Vagina (tissue), 2 donors: Measurements from ENCODE around the gene OS9.

ENCODE experiments used
- POLR2A ChIP-seq, 2 donors: fragments of 450-650 bp; IDR thresholded peaks; one replicate each; pipeline ENCODE4 v1.6.1; 2017; ENCODE audit warnings: antibody characterized with exemption in 2 of 2, mild to moderate bottlenecking in 2 of 2, moderate library complexity in 2 of 2
- POLR2AphosphoS5 ChIP-seq, 2 donors: sonication (generic); formaldehyde crosslinking; IDR thresholded peaks; one replicate each; pipeline ENCODE4 v1.9.0; 2017; ENCODE audit warnings: antibody characterized with exemption in 2 of 2, mild to moderate bottlenecking in 2 of 2, low read depth in 1 of 2; ENCODE audit not compliant: insufficient read depth in 1 of 2
- TF ChIP-seq, protein P1 (sequence below), 3 experiments: fragments of 450-650 bp in 2 of 3; fragments of 200-600 bp in 1 of 3; sonication (generic) in 1 of 3; IDR thresholded peaks; one replicate each; pipeline ENCODE4 v1.5.1; 2017 to 2019; ENCODE audit warnings: antibody characterized with exemption in 3 of 3, mild to moderate bottlenecking in 2 of 3, moderate library complexity in 2 of 3

DNA sequence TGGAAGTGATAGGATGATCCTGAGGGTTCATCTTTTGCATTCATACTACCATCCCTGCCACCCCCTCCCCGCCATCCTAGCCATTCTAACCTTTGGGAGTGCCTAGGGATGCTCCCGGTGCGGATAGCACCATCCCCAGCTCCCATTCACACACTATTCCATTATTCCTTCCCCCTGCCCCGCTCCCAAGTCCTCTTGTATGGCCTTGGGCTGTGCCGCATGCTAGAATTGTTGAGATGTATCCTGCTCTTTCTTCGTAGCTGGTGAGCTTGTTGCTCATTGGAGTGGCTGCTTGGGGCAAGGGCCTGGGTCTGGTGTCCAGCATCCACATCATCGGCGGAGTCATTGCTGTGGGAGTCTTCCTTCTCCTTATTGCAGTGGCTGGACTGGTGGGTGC lies 51.6 kb downstream of the OS9 start:
- TF ChIP-seq, protein P1, sequence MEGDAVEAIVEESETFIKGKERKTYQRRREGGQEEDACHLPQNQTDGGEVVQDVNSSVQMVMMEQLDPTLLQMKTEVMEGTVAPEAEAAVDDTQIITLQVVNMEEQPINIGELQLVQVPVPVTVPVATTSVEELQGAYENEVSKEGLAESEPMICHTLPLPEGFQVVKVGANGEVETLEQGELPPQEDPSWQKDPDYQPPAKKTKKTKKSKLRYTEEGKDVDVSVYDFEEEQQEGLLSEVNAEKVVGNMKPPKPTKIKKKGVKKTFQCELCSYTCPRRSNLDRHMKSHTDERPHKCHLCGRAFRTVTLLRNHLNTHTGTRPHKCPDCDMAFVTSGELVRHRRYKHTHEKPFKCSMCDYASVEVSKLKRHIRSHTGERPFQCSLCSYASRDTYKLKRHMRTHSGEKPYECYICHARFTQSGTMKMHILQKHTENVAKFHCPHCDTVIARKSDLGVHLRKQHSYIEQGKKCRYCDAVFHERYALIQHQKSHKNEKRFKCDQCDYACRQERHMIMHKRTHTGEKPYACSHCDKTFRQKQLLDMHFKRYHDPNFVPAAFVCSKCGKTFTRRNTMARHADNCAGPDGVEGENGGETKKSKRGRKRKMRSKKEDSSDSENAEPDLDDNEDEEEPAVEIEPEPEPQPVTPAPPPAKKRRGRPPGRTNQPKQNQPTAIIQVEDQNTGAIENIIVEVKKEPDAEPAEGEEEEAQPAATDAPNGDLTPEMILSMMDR (IDR thresholded peaks at IDR 0.05): no peak
- TF ChIP-seq POLR2A (IDR thresholded peaks at IDR 0.05) (no peak), POLR2AphosphoS5 (IDR thresholded peaks at IDR 0.05; ENCODE audit: insufficient read depth in 1 of 2, low read depth in 1 of 2) (no peak)
